Inferior parietal cortex (tissue), 1 donor: Measurements from ENCODE around the gene TCEA2.
"Not testable (repeated sequence)": the region's sequence is repeated elsewhere in the genome, so short reads cannot be mapped to it uniquely, and the experiment has no call there.

Experiments used
- DNase-seq: peaks from one replicate; pipeline ENCODE4 v3.0.0-alpha.2; 2016; ENCODE audit errors: extremely low spot score

Gene TCEA2

GRCh38 chr20:64108731-64109681 lies 46.0 kb downstream of the TCEA2 start:
- no peak for DNase-seq

- DNase-seq: no peak
Observed at GRCh38 chr20:64109831-64110391, 46.9 kb downstream of the TCEA2 start.

- no peak for DNase-seq
Observed at GRCh38 chr20:64110411-64111068, 47.5 kb downstream of the TCEA2 start.

GRCh38 chr20:64111841-64112641 lies 49.0 kb downstream of the TCEA2 start:
- no peak for DNase-seq

- DNase-seq: no peak
Observed at GRCh38 chr20:64112691-64113443, 49.9 kb downstream of the TCEA2 start.

- no peak for DNase-seq
Observed at GRCh38 chr20:64113444-64113775, 50.4 kb downstream of the TCEA2 start.

- DNase-seq: no peak
Observed at GRCh38 chr20:64113796-64114355, 50.9 kb downstream of the TCEA2 start.

- no peak for DNase-seq
Observed at GRCh38 chr20:64114356-64114971, 51.5 kb downstream of the TCEA2 start.

GRCh38 chr20:64115171-64115911 lies 52.3 kb downstream of the TCEA2 start:
- no peak for DNase-seq

GRCh38 chr20:64116016-64116415 lies 53.0 kb downstream of the TCEA2 start:
- DNase-seq: no peak

GRCh38 chr20:64116541-64117431 lies 53.8 kb downstream of the TCEA2 start:
- no peak for DNase-seq

- DNase-seq: not testable (repeated sequence)
Observed at GRCh38 chr20:64117432-64117777, 54.4 kb downstream of the TCEA2 start.

GRCh38 chr20:64119301-64119680 lies 56.3 kb downstream of the TCEA2 start:
- DNase-seq: no peak

GRCh38 chr20:64119681-64120341 lies 56.8 kb downstream of the TCEA2 start:
- DNase-seq: no peak

GRCh38 chr20:64121586-64121985 lies 58.6 kb downstream of the TCEA2 start:
- no peak for DNase-seq
